Measurements from ENCODE around the gene R3HDM1.

DNA sequence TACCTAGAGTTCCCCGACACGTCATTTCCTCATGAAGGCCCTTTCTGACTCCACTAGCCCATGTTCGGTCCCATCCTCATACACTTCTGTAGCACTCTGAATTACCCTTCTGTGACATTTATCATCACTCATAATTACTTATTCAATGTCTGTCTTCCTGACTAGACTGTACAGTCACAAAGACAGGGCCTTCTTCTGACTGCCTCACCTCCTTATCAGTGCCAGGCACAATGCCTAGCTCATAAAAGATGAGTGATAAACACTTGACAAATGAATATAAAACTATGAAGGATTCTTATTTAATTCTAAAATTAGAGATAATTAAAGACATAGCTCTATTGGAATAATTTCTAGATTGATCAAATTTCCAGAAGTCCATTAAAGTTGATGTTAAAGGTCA lies 208.9 kb downstream of the R3HDM1 start:
- TF ChIP-seq, protein P1, sequence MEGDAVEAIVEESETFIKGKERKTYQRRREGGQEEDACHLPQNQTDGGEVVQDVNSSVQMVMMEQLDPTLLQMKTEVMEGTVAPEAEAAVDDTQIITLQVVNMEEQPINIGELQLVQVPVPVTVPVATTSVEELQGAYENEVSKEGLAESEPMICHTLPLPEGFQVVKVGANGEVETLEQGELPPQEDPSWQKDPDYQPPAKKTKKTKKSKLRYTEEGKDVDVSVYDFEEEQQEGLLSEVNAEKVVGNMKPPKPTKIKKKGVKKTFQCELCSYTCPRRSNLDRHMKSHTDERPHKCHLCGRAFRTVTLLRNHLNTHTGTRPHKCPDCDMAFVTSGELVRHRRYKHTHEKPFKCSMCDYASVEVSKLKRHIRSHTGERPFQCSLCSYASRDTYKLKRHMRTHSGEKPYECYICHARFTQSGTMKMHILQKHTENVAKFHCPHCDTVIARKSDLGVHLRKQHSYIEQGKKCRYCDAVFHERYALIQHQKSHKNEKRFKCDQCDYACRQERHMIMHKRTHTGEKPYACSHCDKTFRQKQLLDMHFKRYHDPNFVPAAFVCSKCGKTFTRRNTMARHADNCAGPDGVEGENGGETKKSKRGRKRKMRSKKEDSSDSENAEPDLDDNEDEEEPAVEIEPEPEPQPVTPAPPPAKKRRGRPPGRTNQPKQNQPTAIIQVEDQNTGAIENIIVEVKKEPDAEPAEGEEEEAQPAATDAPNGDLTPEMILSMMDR (IDR thresholded peaks at IDR 0.05; ENCODE audit: poor library complexity), result no peak
- TF ChIP-seq EZH2phosphoT487 (IDR thresholded peaks at IDR 0.05; ENCODE audit: low read depth, severe bottlenecking, unreplicated experiment), result no peak
